Neural crest cell (in vitro differentiated cells): Measurements from ENCODE around the gene TP63. TPM values are rescaled to one million over a fixed set of nuclear protein-coding genes. Genes with fewer than 3 reads are reported as not detected.

Experiments
- DNase-seq: peaks from one replicate; pipeline ENCODE4 v3.0.0; 2021; ENCODE audit warnings: low read depth, mixed read lengths, low spot score
- H3K27ac Mint-ChIP-seq: one replicate; pipeline ENCODE4 v1.8.0; 2021; ENCODE audit warnings: mild to moderate bottlenecking, mixed read lengths; ENCODE audit not compliant: unreplicated experiment
- H3K27me3 Mint-ChIP-seq: 2 replicates; pipeline ENCODE4 v1.8.0; 2021; ENCODE audit warnings: low read depth, mild to moderate bottlenecking, mixed read lengths
- H3K36me3 Mint-ChIP-seq: 2 replicates; pipeline ENCODE4 v1.8.0; 2021; ENCODE audit warnings: low read depth, mild to moderate bottlenecking, mixed read lengths
- H3K4me1 Mint-ChIP-seq: 2 replicates; pipeline ENCODE4 v1.8.0; 2021; ENCODE audit warnings: mixed read lengths
- H3K4me3 Mint-ChIP-seq: one replicate; pipeline ENCODE4 v1.8.0; 2021; ENCODE audit warnings: mild to moderate bottlenecking, mixed read lengths
- H3K9me3 Mint-ChIP-seq: 2 replicates; pipeline ENCODE4 v1.8.0; 2021; ENCODE audit warnings: mixed read lengths
- total RNA-seq: library from RNA; stranded (reverse); gene quantifications from 2 replicates; pipeline ENCODE4 v1.2.1, GENCODE V29; 2021
- TF ChIP-seq, protein P1 (sequence below): fragments of 200-600 bp; sonication (generic); conservative IDR thresholded peaks from 2 replicates; pipeline ENCODE4 v1.5.0; 2021; ENCODE audit warnings: antibody characterized with exemption, mild to moderate bottlenecking

TP63 gene
- total RNA-seq, 1 donor from 2014 or later = 0.21 TPM

DNA sequence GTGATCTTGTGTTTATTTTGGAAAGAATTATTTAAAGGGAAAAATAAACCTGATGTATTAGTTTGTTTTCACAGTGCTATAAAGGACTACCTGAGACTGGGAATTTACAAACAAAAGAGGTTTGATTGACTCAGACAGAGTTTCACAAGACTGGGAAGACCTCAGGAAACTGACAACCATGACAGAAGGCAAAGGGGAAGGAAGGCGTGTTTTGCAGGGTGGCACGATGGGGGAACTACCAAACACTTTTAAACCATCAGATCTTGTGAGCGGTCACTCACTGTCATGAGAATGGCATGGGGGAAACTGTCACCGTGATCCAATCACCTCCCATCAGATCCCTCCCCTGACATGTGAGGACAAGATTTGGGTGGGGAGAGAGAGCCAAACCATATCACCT is 87.0 kb downstream of the TP63 start:
- DNase-seq = no peak
- Mint-ChIP-seq H3K4me3 (no peak overlapping the region), H3K27ac (no peak overlapping the region), H3K4me1 (no peaks in the 10 kb centered on the region), H3K9me3 (no peaks in the 10 kb centered on the region), H3K36me3 (no peaks in the 10 kb centered on the region), H3K27me3 (no peaks in the 10 kb centered on the region)
- TF ChIP-seq, protein P1, sequence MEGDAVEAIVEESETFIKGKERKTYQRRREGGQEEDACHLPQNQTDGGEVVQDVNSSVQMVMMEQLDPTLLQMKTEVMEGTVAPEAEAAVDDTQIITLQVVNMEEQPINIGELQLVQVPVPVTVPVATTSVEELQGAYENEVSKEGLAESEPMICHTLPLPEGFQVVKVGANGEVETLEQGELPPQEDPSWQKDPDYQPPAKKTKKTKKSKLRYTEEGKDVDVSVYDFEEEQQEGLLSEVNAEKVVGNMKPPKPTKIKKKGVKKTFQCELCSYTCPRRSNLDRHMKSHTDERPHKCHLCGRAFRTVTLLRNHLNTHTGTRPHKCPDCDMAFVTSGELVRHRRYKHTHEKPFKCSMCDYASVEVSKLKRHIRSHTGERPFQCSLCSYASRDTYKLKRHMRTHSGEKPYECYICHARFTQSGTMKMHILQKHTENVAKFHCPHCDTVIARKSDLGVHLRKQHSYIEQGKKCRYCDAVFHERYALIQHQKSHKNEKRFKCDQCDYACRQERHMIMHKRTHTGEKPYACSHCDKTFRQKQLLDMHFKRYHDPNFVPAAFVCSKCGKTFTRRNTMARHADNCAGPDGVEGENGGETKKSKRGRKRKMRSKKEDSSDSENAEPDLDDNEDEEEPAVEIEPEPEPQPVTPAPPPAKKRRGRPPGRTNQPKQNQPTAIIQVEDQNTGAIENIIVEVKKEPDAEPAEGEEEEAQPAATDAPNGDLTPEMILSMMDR = no peak

DNA sequence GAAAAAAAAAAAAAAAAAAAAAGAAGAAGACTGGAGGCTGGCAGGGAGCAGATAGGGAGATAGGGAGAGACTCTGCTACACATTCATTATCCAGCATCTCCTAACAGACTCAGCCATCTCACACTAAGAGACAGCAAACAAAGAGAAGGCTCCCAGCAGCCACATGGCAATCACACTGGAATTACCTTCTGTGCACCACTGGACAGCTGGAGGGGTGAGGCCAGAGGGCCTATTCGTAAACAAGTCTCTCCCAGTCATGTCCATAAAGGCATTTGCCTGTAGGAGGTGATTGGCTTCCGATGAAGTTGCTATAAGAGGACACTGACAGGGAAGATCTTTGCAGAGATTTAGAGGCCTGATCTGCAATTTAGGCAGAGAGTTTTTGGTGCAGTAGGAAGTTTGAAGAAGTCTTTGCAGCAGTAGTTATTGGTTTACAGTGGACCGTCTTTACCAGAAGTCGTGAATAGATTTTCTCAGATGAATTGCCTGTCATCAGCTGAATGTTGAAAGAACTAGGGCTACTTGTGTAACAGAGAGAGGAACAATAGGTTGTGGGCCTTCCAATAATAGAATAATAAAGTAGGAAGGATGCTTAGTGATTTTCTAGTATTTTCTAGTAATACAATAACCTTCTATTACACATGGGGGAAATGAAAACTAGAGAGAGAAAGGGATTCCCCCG is 89.7 kb downstream of the TP63 start:
- H3K36me3 Mint-ChIP-seq = no peaks in the 10 kb centered on the region
- no peaks in the 10 kb centered on the region for H3K9me3 Mint-ChIP-seq
- TF ChIP-seq, protein P1 = no peak
- no peak for DNase-seq
- H3K4me1 Mint-ChIP-seq = no peaks in the 10 kb centered on the region
- no peak overlapping the region for H3K27ac Mint-ChIP-seq
- H3K27me3 Mint-ChIP-seq = no peaks in the 10 kb centered on the region
- no peak overlapping the region for H3K4me3 Mint-ChIP-seq

DNA sequence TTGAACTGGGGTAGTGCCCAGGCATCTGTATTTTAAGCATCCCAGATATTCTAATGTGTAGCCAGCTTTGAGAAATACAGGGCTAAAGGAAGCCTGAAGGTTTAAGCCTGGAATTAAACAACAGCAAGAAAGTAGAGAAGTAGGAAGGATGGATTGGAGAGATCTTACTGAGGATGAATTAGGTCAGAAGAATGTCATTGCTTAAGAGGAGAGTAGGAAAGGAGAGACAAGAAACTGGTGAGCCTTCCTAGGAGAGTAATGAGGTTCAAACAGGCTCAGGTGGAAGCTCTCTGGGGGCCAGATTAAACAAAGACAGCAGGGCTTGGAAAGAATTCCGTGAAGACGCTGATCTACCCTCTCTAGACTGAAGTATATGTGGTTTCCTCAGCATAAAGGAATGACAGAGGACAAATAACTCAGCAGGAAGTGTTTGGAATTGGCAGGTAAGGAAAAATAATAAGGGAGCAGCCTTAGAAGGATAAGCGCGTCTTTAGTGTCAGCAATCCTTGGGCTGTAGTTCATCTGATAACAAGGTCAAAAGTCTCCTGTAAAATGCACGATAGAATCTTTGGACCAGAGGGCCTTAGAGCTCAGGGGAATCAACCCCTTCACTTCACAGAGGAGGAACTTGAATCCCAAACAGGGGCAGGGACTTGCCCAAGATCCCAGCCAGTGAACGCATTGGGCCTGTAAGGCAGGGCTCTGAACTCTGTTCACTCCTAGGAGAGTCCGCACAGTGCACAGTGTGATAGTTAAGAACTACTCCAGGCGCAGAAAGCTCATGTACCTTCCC is 90.9 kb downstream of the TP63 start:
- no peaks in the 10 kb centered on the region for H3K27me3 Mint-ChIP-seq
- TF ChIP-seq, protein P1 = no peak
- H3K36me3 Mint-ChIP-seq = no peaks in the 10 kb centered on the region
- no peaks in the 10 kb centered on the region for H3K4me1 Mint-ChIP-seq
- DNase-seq = no peak
- H3K27ac Mint-ChIP-seq = no peak overlapping the region
- no peaks in the 10 kb centered on the region for H3K9me3 Mint-ChIP-seq
- no peak overlapping the region for H3K4me3 Mint-ChIP-seq

DNA sequence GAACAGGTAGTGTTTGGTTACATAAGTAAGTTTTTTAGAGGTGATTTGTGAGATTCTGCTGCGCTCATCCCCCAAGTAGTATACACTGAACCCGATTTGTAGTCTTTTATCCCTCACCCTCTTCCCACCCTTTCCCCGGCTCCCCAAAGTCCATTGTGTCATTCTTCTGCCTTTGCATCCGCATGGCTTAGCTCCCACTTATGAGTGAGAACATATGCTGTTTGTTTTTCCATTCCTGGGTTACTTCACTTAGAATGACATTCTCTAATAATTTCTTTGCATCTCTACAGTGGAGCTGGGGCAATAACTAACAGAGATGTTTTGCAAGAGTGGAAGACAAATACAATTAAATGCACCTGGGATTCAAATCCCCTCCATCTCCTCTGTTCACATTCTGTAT is 93.2 kb downstream of the TP63 start:
- Mint-ChIP-seq H3K9me3 (no peaks in the 10 kb centered on the region), H3K36me3 (no peaks in the 10 kb centered on the region), H3K4me1 (no peaks in the 10 kb centered on the region), H3K27ac (no peak overlapping the region), H3K4me3 (no peak overlapping the region), H3K27me3 (no peaks in the 10 kb centered on the region)
- no peak for DNase-seq
- TF ChIP-seq, protein P1 = no peak

DNA sequence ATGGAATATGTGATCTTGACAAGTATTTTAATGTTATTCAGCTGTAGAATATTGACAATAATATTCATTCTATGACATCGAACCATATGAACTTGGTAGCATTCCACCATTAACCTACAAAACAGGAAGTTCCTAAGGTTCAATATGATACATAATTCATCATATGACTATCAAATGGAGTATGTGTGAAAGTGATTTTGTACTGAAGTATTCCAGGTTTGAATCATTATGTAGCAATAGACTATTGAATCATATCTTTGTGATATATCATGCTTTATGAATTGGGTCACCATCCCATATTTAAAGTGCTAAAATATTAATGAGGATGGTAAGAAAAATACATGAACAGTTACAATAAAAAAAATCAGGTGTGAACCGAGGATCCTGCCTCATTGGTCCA is 95.1 kb downstream of the TP63 start:
- H3K9me3 Mint-ChIP-seq = no peaks in the 10 kb centered on the region
- DNase-seq = no peak
- TF ChIP-seq, protein P1 = no peak
- H3K27ac Mint-ChIP-seq = no peak overlapping the region
- H3K27me3 Mint-ChIP-seq = no peaks in the 10 kb centered on the region
- no peaks in the 10 kb centered on the region for H3K4me1 Mint-ChIP-seq
- no peak overlapping the region for H3K4me3 Mint-ChIP-seq
- no peaks in the 10 kb centered on the region for H3K36me3 Mint-ChIP-seq
